Lung (tissue), 12 donors: ENCODE measurements around the gene EVX1. TPM values are rescaled to one million over a fixed set of nuclear protein-coding genes. Genes with fewer than 3 reads are reported as not detected.

Experiments used
- ATAC-seq: fragments of 200-7000 bp; cut with Tn5 transposase; one replicate; pipeline ENCODE4 v1.9.1; 2020; ENCODE audit warnings: moderate number of reproducible peaks; ENCODE audit not compliant: insufficient read depth, low FRiP score
- DNase-seq, 3 donors: peaks; one replicate each; pipeline ENCODE4 v3.0.0-alpha.2; 2013 to 2017
- H3K27ac ChIP-seq, 2 donors: one replicate each; pipeline ENCODE4 v1.5.1; 2013; ENCODE audit warnings: mild to moderate bottlenecking in 2 of 2, moderate library complexity in 2 of 2, control low read depth in 1 of 2, inconsistent platforms in 1 of 2, low read depth in 1 of 2, low read length in 1 of 2
- H3K27me3 ChIP-seq, 3 donors: one replicate each; pipeline ENCODE4 v1.5.1; 2013; ENCODE audit warnings: low read length in 2 of 3; ENCODE audit not compliant: control insufficient read depth in 3 of 3, insufficient read depth in 3 of 3
- H3K36me3 ChIP-seq, 4 donors: one replicate each; pipeline ENCODE4 v1.5.1; 2013; ENCODE audit warnings: low read length in 4 of 4, mild to moderate bottlenecking in 1 of 4, moderate library complexity in 1 of 4; ENCODE audit not compliant: control insufficient read depth in 4 of 4, insufficient read depth in 4 of 4
- H3K4me1 ChIP-seq, 5 donors: one replicate each; pipeline ENCODE4 v1.5.1; 2013; ENCODE audit warnings: low read length in 5 of 5, mild to moderate bottlenecking in 2 of 5, moderate library complexity in 1 of 5; ENCODE audit not compliant: control insufficient read depth in 5 of 5, insufficient read depth in 5 of 5
- H3K4me3 ChIP-seq: one replicate; pipeline ENCODE4 v1.5.1; 2013; ENCODE audit warnings: mild to moderate bottlenecking, control low read depth, moderate library complexity
- H3K9ac ChIP-seq, 2 donors: one replicate each; pipeline ENCODE4 v1.5.1; 2013; ENCODE audit warnings: low read length in 2 of 2, control low read depth in 1 of 2; ENCODE audit not compliant: insufficient read depth in 1 of 2
- H3K9me3 ChIP-seq, 4 donors: one replicate each; pipeline ENCODE4 v1.5.1; 2013; ENCODE audit warnings: low read length in 3 of 4, mild to moderate bottlenecking in 1 of 4, moderate library complexity in 1 of 4; ENCODE audit not compliant: control insufficient read depth in 4 of 4, insufficient read depth in 3 of 4
- WGBS, 2 donors: extraction: QIAGEN DNeasy Blood & Tissue Kit; methylation state at CpG; one replicate each; pipeline ENCODE4 v1.1.7; 2013; 5-methylcytosine and 5-hydroxymethylcytosine counted together
- polyA plus RNA-seq, 2 donors: library from polyadenylated mRNA; stranded (reverse); fragments of 200-250 nt; gene quantifications; one replicate each; pipeline ENCODE4 v1.2.1, GENCODE V29; 2013
- total RNA-seq, 2 donors: library from RNA; depleted of rRNA in 1 of 2; stranded (reverse); fragments of >200 nt in 1 of 2; gene quantifications; one replicate each; pipeline ENCODE4 v1.2.1, GENCODE V29; 2014 to 2021
- TF ChIP-seq, protein P1 (sequence below): IDR thresholded peaks from 2 replicates; pipeline ENCODE4 v1.5.1; 2012; ENCODE audit warnings: mild to moderate bottlenecking; ENCODE audit errors: control extremely low read depth, extremely low read depth
- donor health status: control.
- donor health status: control.
- donor health status: Bipolar disorder and iron deficiency.
- donor health status: healthy.
- donor health status: DM: yes; HTN: yes; CAD: no.

Gene EVX1
- total and polyA plus RNA-seq, 4 donors: not detected

DNA sequence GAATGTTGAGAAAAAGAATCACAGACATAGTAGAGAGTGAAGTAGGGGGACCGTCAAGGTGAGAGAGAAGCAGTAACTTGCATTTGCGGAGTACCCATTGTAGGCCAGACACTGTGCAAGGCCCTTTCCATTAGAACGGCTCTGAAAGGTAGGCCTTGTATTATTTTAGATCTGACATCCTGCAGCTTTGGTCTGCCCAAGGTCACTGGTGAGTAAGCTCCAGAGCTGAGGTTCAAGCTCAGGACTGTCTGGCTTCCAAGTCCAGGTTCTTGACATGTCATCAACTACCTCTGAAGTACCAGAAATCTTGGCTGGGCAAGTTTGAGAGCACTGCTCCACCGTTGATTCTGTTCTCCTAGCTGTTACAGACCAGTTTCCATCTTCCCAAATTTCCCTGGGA lies 13.2 kb upstream of the EVX1 start:
- TF ChIP-seq, protein P1, sequence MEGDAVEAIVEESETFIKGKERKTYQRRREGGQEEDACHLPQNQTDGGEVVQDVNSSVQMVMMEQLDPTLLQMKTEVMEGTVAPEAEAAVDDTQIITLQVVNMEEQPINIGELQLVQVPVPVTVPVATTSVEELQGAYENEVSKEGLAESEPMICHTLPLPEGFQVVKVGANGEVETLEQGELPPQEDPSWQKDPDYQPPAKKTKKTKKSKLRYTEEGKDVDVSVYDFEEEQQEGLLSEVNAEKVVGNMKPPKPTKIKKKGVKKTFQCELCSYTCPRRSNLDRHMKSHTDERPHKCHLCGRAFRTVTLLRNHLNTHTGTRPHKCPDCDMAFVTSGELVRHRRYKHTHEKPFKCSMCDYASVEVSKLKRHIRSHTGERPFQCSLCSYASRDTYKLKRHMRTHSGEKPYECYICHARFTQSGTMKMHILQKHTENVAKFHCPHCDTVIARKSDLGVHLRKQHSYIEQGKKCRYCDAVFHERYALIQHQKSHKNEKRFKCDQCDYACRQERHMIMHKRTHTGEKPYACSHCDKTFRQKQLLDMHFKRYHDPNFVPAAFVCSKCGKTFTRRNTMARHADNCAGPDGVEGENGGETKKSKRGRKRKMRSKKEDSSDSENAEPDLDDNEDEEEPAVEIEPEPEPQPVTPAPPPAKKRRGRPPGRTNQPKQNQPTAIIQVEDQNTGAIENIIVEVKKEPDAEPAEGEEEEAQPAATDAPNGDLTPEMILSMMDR: no peak
- H3K4me3 ChIP-seq: no peak overlapping the region
- no peaks in the 10 kb centered on the region for H3K36me3 ChIP-seq
- ATAC-seq (no peak), DNase-seq (peak in 1 of 3 donors; percentile 9)
- 85 to 89% methylated on average over 4 of the region's 4 CpGs for WGBS, 2 donors
- H3K9ac ChIP-seq: no peak overlapping the region
- peaks cover 0 to 8% (median 0%) of the 10 kb centered on the region in 5 donors for H3K4me1 ChIP-seq
- H3K27ac ChIP-seq: no peak overlapping the region
- H3K27me3 ChIP-seq: peaks cover 9 to 80% (median 44%) of the 10 kb centered on the region in 3 donors
- H3K9me3 ChIP-seq: no peaks in the 10 kb centered on the region

DNA sequence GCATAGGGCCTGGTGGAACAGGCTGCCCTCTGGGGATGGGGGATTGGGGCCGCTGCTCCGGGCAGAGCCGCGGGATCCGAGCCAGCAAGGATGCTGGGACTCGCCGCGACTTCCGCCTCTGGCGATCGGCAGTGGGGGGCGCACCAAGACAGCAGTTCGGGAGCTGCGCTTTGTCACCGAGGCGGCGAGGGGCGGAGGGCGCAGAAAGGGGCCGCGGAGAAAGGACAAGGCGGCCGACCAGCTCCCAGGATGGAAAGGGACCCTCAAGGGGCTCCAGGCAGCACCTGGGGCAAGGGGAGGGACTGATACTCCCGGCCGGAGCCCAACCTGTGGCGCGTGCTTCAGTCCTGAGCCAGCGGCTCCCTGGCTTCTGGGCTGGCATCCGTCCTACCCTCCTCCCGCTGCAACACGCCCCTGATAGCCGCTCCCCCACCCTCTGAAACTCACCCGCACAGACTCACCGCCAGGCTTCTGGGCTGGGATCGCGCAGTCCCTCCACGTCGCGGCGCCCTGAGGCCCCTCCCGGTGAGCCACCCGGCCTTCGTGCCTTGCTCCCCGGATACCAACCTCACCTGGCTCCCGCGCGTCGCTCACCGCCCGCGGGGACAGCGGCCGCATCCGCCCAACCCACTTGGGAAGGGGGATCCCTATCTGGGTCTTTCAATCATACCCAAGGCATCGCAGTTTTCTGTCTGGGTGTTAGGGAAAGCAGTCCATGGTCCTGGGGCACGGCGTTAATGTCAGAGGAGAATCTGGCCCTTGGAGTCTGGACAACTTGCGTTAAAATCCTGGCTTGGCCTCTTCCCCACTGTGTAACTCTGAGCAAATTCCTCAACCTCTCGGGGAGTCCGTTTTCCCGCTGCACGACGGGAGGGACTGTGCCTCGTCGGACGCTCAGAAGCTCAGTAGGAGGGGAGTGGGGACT lies 7.0 kb upstream of the EVX1 start:
- ATAC-seq: no peak
- Histone ChIP-seq H3K27ac (no peak overlapping the region), H3K27me3 (peaks cover 17 to 76% (median 51%) of the 10 kb centered on the region in 3 donors), H3K4me1 (peaks cover 0 to 20% (median 3%) of the 10 kb centered on the region in 5 donors), H3K36me3 (no peaks in the 10 kb centered on the region), H3K9ac (peak overlapping the region in 1 of 2 donors; percentile 5), H3K9me3 (peaks cover 0 to 9% (median 0%) of the 10 kb centered on the region in 4 donors), H3K4me3 (no peak overlapping the region)
- 6 to 7% methylated on average over 60 to 66 of the region's 66 CpGs for WGBS, 2 donors
- TF ChIP-seq, protein P1: no peak
- DNase-seq: peak; percentile 80 to 81 (median 81)

DNA sequence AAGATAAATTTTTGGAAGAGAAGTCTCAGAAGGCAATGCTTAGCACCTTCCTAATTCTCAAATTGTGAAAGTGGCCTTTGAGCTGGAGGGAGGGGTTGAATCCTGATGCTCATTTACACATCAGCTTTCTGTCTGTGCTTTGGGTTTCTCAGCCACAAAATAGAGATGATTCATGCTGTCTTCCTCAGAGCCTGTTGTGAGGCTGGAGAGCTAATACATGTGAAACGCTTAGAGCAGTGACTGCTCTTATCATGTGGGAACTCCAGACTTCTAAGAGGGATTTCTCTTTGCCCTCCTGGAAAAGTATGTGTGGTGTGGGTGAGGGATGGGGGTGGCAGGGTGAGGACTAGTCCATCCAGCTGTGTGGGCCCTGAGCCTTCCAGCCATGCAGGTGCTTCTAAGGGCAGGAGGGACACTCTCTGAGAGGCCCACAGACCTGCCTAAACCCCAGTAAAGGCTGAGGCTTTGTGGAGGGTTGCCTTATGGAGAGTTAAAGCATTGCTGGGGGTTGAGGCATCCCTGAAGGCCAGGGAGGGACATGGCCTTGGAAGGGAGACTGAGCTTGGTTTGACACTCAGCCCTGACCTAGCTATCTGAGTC lies 4.8 kb upstream of the EVX1 start:
- peaks cover 0 to 14% (median 0%) of the 10 kb centered on the region in 4 donors for H3K9me3 ChIP-seq
- WGBS, 2 donors: 80 to 81% methylated on average over 1 of the region's 1 CpG
- no peak overlapping the region for H3K4me3 ChIP-seq
- no peak for DNase-seq
- peaks cover 0 to 27% (median 3%) of the 10 kb centered on the region in 5 donors for H3K4me1 ChIP-seq
- ATAC-seq: no peak
- TF ChIP-seq, protein P1: no peak
- no peak overlapping the region for H3K9ac ChIP-seq
- H3K36me3 ChIP-seq: no peaks in the 10 kb centered on the region
- H3K27ac ChIP-seq: no peak overlapping the region
- peaks cover 17 to 87% (median 72%) of the 10 kb centered on the region in 3 donors for H3K27me3 ChIP-seq
